ACC112 (cell line): ENCODE data around the gene ZER1.

Experiments used
- H2AFZ ChIP-seq: fragments of 200-600 bp; sonication (generic); one replicate; pipeline ENCODE4 v1.6.0; 2017; ENCODE audit warnings: antibody characterized with exemption, low read length; ENCODE audit not compliant: unreplicated experiment
- H3K27ac ChIP-seq: fragments of 200-600 bp; sonication (generic); 2 replicates; pipeline ENCODE4 v1.5.1; 2014; ENCODE audit warnings: low read depth, mild to moderate bottlenecking, antibody characterized with exemption, low read length, moderate library complexity
- H3K27me3 ChIP-seq: fragments of 200-600 bp; sonication (generic); 2 replicates; pipeline ENCODE4 v1.6.1; 2014; ENCODE audit warnings: mild to moderate bottlenecking, antibody characterized with exemption, low read length, moderate library complexity, mixed read lengths; ENCODE audit not compliant: insufficient read depth
- H3K36me3 ChIP-seq: fragments of 200-600 bp; sonication (generic); 2 replicates; pipeline ENCODE4 v1.6.1; 2016; ENCODE audit warnings: mild to moderate bottlenecking, antibody characterized with exemption, low read length, moderate library complexity, mixed read lengths; ENCODE audit not compliant: insufficient read depth
- H3K4me1 ChIP-seq: fragments of 200-600 bp; sonication (generic); one replicate; pipeline ENCODE4 v1.6.1; 2016; ENCODE audit warnings: low read length, mixed read lengths; ENCODE audit not compliant: insufficient read depth, unreplicated experiment, control insufficient read depth
- H3K4me3 ChIP-seq: fragments of 200-600 bp; sonication (generic); 2 replicates; pipeline ENCODE4 v1.5.1; 2014; ENCODE audit warnings: mild to moderate bottlenecking, low read depth, low read length
- H3K79me2 ChIP-seq: fragments of 200-600 bp; sonication (generic); one replicate; pipeline ENCODE4 v1.6.0; 2016; ENCODE audit warnings: low read length; ENCODE audit not compliant: control insufficient read depth, unreplicated experiment, insufficient read depth

The ZER1 gene

DNA sequence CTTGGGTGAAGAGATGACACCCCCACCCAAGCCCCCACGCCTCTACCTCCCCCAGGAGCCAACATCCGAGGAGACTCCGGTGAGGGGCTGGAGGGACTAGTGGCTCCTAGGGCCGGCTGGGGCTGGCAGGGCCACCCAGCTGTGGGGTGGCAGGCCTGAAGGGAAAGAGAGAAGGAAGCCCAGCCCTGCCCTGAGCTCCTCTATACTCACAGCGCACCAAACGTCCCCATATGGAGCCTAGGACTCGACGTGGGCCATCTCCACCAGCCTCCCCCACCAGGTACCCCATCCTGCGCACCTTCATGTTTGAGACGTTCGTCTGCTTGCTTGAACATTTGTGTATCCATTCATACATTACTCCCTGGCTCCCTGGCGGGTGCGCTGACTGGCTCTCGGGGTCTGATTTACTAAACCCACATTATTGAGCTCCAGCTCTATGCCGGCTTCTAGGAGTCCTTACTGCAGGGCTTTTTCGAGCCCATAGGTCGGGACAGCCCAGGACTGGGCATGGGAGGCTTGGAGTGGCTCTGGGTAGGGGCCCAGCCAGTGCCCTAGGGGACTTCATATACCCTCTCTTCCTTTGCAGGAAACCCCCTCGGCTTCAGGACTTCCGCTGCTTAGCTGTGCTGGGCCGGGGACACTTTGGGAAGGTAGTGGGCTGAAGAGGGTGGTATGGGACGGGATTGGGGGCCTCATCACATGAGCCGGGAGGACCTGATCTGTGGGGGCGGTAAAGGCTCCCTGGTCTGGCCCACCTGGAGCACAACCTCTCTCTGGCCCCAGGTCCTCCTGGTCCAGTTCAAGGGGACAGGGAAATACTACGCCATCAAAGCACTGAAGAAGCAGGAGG lies 56.9 kb downstream of the ZER1 start:
- Histone ChIP-seq H3K27ac (no peak overlapping the region), H3K36me3 (no peaks in the 10 kb centered on the region), H3K4me1 (no peaks in the 10 kb centered on the region), H3K4me3 (no peak overlapping the region), H3K79me2 (no peaks in the 10 kb centered on the region), H3K27me3 (no peaks in the 10 kb centered on the region), H2AFZ (no peak overlapping the region)

DNA sequence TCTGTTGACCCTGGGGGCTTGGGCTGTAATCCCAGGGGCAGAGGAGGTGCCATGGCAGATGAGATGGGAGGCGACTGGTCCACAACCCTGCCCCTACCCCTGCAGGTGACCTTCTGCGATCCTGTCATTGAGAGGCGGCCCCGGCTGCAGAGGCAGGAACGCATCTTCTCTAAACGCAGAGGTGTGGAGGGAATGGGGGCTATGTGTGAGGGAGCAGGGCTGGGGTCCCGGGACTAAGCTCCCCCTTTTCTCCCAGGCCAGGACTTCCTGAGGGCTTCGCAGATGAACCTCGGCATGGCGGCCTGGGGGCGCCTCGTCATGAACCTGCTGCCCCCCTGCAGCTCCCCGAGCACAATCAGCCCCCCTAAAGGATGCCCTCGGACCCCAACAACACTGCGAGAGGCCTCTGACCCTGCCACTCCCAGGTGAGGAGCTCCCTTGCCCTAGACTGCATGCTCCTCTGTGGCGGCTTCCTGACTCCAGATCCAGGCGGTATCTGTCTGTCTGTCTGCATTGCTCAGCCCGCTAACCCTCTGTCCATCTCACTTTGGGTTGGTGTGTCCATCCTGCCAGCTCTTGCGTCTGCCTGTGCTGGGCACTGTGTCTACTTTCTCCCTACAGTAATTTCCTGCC lies 57.7 kb downstream of the ZER1 start:
- no peaks in the 10 kb centered on the region for H3K36me3 ChIP-seq
- H3K4me3 ChIP-seq = no peak overlapping the region

DNA sequence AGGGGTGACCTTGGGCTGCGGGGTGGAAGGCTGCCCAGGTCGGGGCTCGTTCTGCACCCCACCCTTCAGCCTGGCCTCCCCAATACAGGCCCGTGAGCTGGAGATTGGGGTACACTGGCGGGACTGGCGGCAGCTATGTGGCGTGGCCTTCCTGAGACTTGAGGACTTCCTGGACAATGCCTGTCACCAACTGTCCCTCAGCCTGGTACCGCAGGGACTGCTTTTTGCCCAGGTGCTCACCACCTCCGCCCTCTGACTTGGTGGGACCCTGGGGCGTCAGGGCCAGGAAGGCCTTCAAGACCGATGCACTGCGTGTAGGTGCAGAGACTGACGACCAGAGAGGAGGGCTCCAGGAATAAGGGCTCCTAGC lies 58.3 kb downstream of the ZER1 start:
- Histone ChIP-seq H2AFZ (no peak overlapping the region), H3K4me1 (no peaks in the 10 kb centered on the region), H3K27me3 (no peaks in the 10 kb centered on the region), H3K79me2 (no peaks in the 10 kb centered on the region), H3K36me3 (no peaks in the 10 kb centered on the region), H3K4me3 (no peak overlapping the region), H3K27ac (no peak overlapping the region)

More for the DNA sequence above, 57.7 kb downstream of the ZER1 start:
- Histone ChIP-seq H2AFZ (no peak overlapping the region), H3K27me3 (no peaks in the 10 kb centered on the region), H3K79me2 (no peaks in the 10 kb centered on the region), H3K27ac (no peak overlapping the region), H3K4me1 (no peaks in the 10 kb centered on the region)

DNA sequence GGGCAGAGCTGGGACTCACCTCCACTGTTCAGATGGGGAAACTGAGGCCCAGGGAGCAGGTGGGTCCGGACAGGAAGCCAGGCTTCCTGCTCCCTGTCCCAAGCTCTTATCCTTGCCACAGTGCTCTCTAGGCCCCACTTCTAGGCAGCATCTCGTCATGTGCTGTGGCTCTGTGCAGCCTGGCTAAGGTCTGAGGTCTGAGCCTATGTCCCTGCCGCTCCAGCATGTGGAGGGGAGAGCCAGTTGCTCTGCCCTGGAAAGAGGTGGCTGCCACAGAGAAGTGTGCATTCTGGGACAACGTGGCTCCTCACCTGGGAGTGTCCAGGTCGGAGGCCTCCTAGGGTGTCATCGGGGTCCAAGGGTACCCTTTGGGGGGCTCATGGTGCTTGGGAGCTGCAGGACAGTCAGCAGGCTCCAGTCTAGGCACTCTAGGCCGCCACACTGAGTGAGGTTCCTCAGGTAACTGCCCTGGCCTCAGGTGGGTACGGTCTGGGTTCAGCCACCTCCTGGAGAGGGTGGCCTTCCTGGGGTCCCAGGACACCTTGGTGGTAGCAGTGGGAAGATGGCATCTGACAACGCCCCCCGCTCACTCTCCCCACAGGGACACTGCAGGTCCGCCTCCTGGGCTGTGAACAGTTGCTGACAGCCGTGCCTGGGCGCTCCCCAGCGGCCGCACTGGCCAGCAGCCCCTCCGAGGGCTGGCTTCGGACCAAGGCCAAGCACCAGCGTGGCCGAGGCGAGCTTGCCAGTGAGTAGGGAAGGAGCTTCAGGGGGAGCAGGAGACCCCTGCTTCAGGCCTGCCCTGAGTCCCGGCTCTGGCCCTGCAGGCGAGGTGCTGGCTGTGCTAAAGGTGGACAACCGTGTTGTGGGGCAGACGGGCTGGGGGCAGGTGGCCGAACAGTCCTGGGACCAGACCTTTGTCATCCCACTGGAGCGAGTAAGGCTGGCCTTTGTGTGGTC lies 59.0 kb downstream of the ZER1 start:
- Histone ChIP-seq H3K27ac (no peak overlapping the region), H3K4me1 (no peaks in the 10 kb centered on the region)

DNA sequence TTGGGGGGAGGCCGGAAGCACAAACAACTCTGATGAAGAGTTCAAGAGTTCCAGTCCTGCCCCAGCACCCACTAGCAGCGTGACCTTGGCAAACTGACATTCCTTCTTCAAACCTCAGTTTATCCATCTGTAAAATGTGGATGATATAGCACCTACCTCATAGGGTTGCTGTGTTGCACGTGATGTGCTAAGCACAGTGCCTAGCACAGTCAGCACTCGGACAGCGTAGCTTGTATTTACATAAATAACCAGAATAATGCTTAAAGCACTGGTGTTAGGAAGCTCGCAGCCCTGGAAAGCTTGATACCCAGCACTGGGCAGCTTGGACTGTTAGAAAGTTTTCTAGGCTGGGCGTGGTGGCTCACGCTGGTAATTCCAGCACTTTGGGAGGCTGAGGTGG lies 64.3 kb downstream of the ZER1 start:
- Histone ChIP-seq H3K27ac (no peak overlapping the region), H3K4me1 (no peaks in the 10 kb centered on the region), H3K27me3 (no peaks in the 10 kb centered on the region), H3K79me2 (no peaks in the 10 kb centered on the region), H2AFZ (no peak overlapping the region), H3K4me3 (no peak overlapping the region), H3K36me3 (no peaks in the 10 kb centered on the region)

More for the DNA sequence above, 59.0 kb downstream of the ZER1 start:
- no peak overlapping the region for H2AFZ ChIP-seq
- no peaks in the 10 kb centered on the region for H3K79me2 ChIP-seq
- no peaks in the 10 kb centered on the region for H3K27me3 ChIP-seq
- H3K36me3 ChIP-seq = no peaks in the 10 kb centered on the region
- no peak overlapping the region for H3K4me3 ChIP-seq

DNA sequence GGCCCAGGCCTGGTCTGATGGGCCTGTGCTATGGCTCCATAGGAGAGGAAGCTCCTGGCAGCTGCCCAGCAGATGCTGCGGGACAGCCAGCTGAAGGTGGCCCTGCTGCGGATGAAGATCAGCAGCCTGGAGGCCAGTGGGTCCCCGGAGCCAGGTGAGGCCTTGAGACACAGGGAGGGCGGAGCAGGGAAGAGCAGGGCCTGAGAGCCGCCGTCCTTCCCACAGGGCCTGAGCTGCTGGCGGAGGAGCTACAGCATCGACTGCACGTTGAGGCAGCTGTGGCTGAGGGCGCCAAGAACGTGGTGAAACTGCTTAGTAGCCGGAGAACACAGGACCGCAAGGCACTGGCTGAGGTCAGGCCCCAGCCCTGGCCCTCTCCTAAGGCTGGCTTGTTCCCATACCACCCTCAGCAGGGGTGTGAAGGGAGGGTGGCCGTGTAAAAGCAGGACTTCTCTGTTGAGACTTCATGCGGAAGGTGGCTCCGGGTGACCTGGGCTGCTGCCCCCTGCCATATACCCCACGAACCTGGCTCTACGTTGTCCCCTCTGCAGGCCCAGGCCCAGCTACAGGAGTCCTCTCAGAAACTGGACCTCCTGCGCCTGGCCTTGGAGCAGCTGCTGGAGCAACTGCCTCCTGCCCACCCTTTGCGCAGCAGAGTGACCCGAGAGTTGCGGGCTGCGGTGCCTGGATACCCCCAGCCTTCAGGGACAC lies 64.9 kb downstream of the ZER1 start:
- H3K27me3 ChIP-seq = no peaks in the 10 kb centered on the region
- H3K4me3 ChIP-seq = no peak overlapping the region
- H2AFZ ChIP-seq = no peak overlapping the region
- no peaks in the 10 kb centered on the region for H3K36me3 ChIP-seq
- H3K79me2 ChIP-seq = no peaks in the 10 kb centered on the region
- H3K4me1 ChIP-seq = no peaks in the 10 kb centered on the region
- H3K27ac ChIP-seq = no peak overlapping the region

DNA sequence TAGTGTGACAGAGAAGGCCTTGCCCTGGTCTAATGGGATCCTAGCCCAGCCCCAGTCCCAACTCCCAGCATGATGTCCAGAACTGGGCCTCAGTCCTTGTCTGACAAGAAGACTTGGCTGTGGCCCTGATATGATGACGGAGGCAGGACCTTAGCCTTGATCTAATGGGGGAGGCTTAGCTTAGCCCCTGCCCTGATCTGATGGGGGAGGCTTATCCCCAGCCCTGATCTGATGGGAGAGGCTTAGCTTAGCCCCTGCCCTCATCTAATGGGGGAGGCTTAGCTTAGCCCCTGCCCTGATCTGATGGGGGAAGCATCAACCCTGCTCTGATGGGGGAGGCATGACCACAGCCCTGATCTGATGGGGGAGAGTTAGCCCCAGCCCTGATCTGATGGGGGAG lies 65.7 kb downstream of the ZER1 start:
- no peak overlapping the region for H2AFZ ChIP-seq
- H3K36me3 ChIP-seq = no peaks in the 10 kb centered on the region
- no peaks in the 10 kb centered on the region for H3K79me2 ChIP-seq
- H3K4me3 ChIP-seq = no peak overlapping the region
- H3K4me1 ChIP-seq = no peaks in the 10 kb centered on the region
- H3K27ac ChIP-seq = no peak overlapping the region
- no peaks in the 10 kb centered on the region for H3K27me3 ChIP-seq

DNA sequence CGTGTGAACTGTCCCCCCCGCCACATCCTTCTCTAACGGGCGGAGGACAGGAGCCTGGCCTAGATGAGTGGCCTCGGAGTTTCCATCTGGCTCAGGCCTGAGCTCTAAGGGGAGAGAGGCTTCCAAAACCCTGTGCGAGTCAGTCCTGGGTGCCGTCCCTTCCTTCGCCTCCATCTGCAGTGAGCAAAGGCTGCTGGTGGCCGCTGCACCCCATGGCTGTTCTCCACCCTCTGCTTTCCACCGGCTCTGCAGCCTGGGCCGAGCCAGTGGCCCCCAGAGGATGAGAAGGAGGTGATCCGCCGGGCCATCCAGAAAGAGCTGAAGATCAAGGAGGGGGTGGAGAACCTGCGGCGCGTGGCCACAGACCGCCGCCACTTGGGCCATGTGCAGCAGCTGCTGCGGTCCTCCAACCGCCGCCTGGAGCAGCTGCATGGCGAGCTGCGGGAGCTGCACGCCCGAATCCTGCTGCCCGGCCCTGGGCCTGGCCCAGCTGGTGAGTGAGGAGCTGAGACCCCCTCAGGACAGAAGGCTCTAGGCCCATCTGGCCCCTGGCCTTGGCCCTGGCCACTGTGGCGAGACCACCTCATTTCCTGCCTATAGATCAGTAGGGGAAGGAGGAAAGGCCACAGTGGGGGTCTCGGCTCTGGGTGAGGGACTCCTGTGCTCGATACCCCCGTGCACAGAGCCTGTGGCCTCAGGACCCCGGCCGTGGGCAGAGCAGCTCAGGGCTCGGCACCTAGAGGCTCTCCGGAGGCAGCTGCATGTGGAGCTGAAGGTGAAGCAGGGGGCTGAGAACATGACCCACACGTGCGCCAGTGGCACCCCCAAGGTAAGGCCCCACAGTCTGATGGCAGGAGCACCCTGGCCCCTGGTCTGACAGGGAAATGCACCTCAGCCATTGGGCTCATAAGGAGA lies 66.4 kb downstream of the ZER1 start:
- H3K27ac ChIP-seq = no peak overlapping the region
- no peak overlapping the region for H3K4me3 ChIP-seq
- no peaks in the 10 kb centered on the region for H3K27me3 ChIP-seq
- H3K79me2 ChIP-seq = no peaks in the 10 kb centered on the region
- no peak overlapping the region for H2AFZ ChIP-seq
- H3K36me3 ChIP-seq = no peaks in the 10 kb centered on the region
- H3K4me1 ChIP-seq = no peaks in the 10 kb centered on the region

DNA sequence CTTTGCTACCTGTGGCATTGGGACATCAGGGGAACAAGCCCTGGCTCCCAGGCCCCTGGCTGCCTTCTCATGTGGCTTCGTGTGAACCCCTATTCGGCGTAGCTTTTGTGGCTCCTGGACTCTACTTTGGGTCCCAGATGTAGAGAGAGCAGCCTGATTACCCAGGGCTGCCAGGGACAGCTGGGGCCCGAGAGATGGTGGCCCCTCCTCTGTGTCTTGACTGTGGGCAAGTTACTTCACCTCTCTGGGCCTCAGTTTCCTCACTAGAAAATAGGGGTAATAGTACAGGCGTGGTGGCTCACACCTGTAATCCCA lies 67.4 kb downstream of the ZER1 start:
- no peak overlapping the region for H3K4me3 ChIP-seq
- H3K36me3 ChIP-seq = no peaks in the 10 kb centered on the region
- no peaks in the 10 kb centered on the region for H3K4me1 ChIP-seq
- H2AFZ ChIP-seq = no peak overlapping the region
- no peaks in the 10 kb centered on the region for H3K79me2 ChIP-seq
- no peaks in the 10 kb centered on the region for H3K27me3 ChIP-seq
- H3K27ac ChIP-seq = no peak overlapping the region
